ENCODE data around the gene FHL5. TPM values are rescaled to one million over a fixed set of nuclear protein-coding genes. Genes with fewer than 3 reads are reported as not detected.

FHL5 gene
- total RNA-seq, 4 donors from 2014 or later, result 28.3 to 54.3 (median 39.8) TPM

GRCh38 chr6:96522465-96523009, 40.4 kb upstream of the FHL5 start:
- TF ChIP-seq CTCF (IDR thresholded peaks at IDR 0.05) (no peak), EP300 (IDR thresholded peaks at IDR 0.05) (no peak), POLR2A (IDR thresholded peaks at IDR 0.05) (no peak)
- DNase-seq (ENCODE audit: low spot score in 2 of 2), result no peak
- Histone ChIP-seq H3K27ac (peak overlapping the region; percentile 89 to 99 (median 97)), H3K4me3 (peak overlapping the region; percentile 61 to 94 (median 88)), H3K9me3 (no peaks in the 10 kb centered on the region), H3K4me1 (peaks cover 0 to 39% (median 12%) of the 10 kb centered on the region in 4 donors), H3K36me3 (peaks cover 0 to 27% (median 0%) of the 10 kb centered on the region in 3 donors), H3K27me3 (no peaks in the 10 kb centered on the region)
- WGBS, 2 donors, result 2% methylated on average over 5 of the region's 5 CpGs

GRCh38 chr6:96528193-96528592, 34.7 kb upstream of the FHL5 start:
- peaks cover 0 to 18% (median 1%) of the 10 kb centered on the region in 4 donors for H3K4me1 ChIP-seq
- no peaks in the 10 kb centered on the region for H3K9me3 ChIP-seq
- no peak for TF ChIP-seq CTCF (IDR thresholded peaks at IDR 0.05)
- no peak for TF ChIP-seq EP300 (IDR thresholded peaks at IDR 0.05)
- TF ChIP-seq POLR2A (IDR thresholded peaks at IDR 0.05), result no peak
- DNase-seq (ENCODE audit: low spot score in 2 of 2), result no peak
- no peak overlapping the region for H3K4me3 ChIP-seq
- WGBS, 2 donors, result 97 to 99% methylated on average over 3 of the region's 3 CpGs
- H3K36me3 ChIP-seq, result peaks cover 0 to 80% (median 5%) of the 10 kb centered on the region in 3 donors
- no peaks in the 10 kb centered on the region for H3K27me3 ChIP-seq
- no peak overlapping the region for H3K27ac ChIP-seq

GRCh38 chr6:96532399-96532798, 30.5 kb upstream of the FHL5 start:
- H3K36me3 ChIP-seq, result peaks cover 0 to 60% (median 5%) of the 10 kb centered on the region in 3 donors
- TF ChIP-seq CTCF (IDR thresholded peaks at IDR 0.05), result no peak
- no peak for TF ChIP-seq EP300 (IDR thresholded peaks at IDR 0.05)
- TF ChIP-seq POLR2A (IDR thresholded peaks at IDR 0.05), result no peak
- DNase-seq (ENCODE audit: low spot score in 2 of 2), result no peak

GRCh38 chr6:96537726-96538125, 25.2 kb upstream of the FHL5 start:
- peaks cover 0 to 49% (median 7%) of the 10 kb centered on the region in 3 donors for H3K36me3 ChIP-seq
- H3K9me3 ChIP-seq, result no peaks in the 10 kb centered on the region
- no peak for TF ChIP-seq CTCF (IDR thresholded peaks at IDR 0.05)
- no peak for TF ChIP-seq EP300 (IDR thresholded peaks at IDR 0.05)
- TF ChIP-seq POLR2A (IDR thresholded peaks at IDR 0.05), result no peak
- no peak overlapping the region for H3K27ac ChIP-seq
- H3K4me3 ChIP-seq, result no peak overlapping the region
- H3K27me3 ChIP-seq, result no peaks in the 10 kb centered on the region
- DNase-seq (ENCODE audit: low spot score in 2 of 2), result no peak
- 93 to 95% methylated on average over 5 of the region's 5 CpGs for WGBS, 2 donors
- no peaks in the 10 kb centered on the region for H3K4me1 ChIP-seq

More at GRCh38 chr6:96532399-96532798, 30.5 kb upstream of the FHL5 start:
- Histone ChIP-seq H3K4me3 (no peak overlapping the region), H3K27me3 (no peaks in the 10 kb centered on the region), H3K9me3 (no peaks in the 10 kb centered on the region), H3K27ac (no peak overlapping the region), H3K4me1 (no peaks in the 10 kb centered on the region)
- WGBS, 2 donors, result 77 to 84% methylated on average over 1 of the region's 1 CpG

- Histone ChIP-seq H3K27me3 (no peaks in the 10 kb centered on the region), H3K27ac (no peak overlapping the region), H3K4me3 (no peak overlapping the region), H3K4me1 (no peaks in the 10 kb centered on the region), H3K9me3 (no peaks in the 10 kb centered on the region), H3K36me3 (peaks cover 0 to 84% (median 7%) of the 10 kb centered on the region in 3 donors)
- TF ChIP-seq CTCF (IDR thresholded peaks at IDR 0.05), result peak in 2 of 5 experiments; percentile 6 to 9
- no peak for TF ChIP-seq EP300 (IDR thresholded peaks at IDR 0.05)
- DNase-seq (ENCODE audit: low spot score in 2 of 2), result no peak
These were observed 20.2 kb upstream of the FHL5 start for GRCh38 chr6:96542702-96543101.

Data from tibial nerve (tissue), 4 donors.